HepG2 (cell line): Measurements from ENCODE around the gene ETFDH. TPM values are rescaled to one million over a fixed set of nuclear protein-coding genes. Genes with fewer than 3 reads are reported as not detected.
A peak's percentile ranks its signal among the peaks of the same experiment; 100 is the strongest.

Experiments
- ATAC-seq: fragments of 200-7000 bp; cut with Tn5 transposase; 3 replicates; pipeline ENCODE4 v1.9.1; 2020; ENCODE audit warnings: mild to moderate bottlenecking, moderate library complexity
- BruUV-seq: library from RNA; stranded (reverse); fragments of 400-500 nt; replicated peaks from 2 replicates; lab custom pipeline; 2021; lab: Mats Ljungman, UMichigan
- CTCF ChIA-PET: fragments of 300-600 bp; formaldehyde crosslinking; extraction: SDS; loops from one replicate; lab custom pipeline; 2021; ENCODE audit warnings: low total read pairs, inconsistent platforms, low intra/inter-chr PET ratio; lab: Yijun Ruan, JAX
- POLR2A ChIA-PET: fragments of 350-600 bp; sonication (Branson Sonifier 250); formaldehyde crosslinking; loops from one replicate; lab custom pipeline; 2020; ENCODE audit warnings: antibody characterized with exemption, inconsistent platforms; lab: Yijun Ruan, JAX
- DNase-seq: peaks from one replicate; pipeline ENCODE4 v3.0.0-alpha.2; 2015; ENCODE audit warnings: low spot score
- FAIRE-seq: peaks from 3 replicates; lab custom pipeline; 2011; peaks lifted over from hg19 to GRCh38; lab: Jason Lieb, UNC
- H2AFZ ChIP-seq: one replicate; pipeline ENCODE4 v1.6.1; 2011; ENCODE audit warnings: low read length, inconsistent platforms
- H3K27ac ChIP-seq: fragments of 300-600 bp; 3 replicates; pipeline ENCODE4 v1.8.0; 2011; ENCODE audit warnings: mixed run types, mild to moderate bottlenecking, mixed read lengths, low read length, inconsistent platforms; ENCODE audit not compliant: insufficient read depth; ENCODE audit errors: extremely low read length
- H3K27me3 ChIP-seq, 2 experiments: fragments of 200-600 bp in 1 of 2; 2 replicates in 1 of 2; 3 replicates in 1 of 2; pipeline versions ENCODE4 v1.6.0 to v1.8.0; 2011; ENCODE audit warnings: low read length in 2 of 2, mild to moderate bottlenecking in 2 of 2, moderate library complexity in 2 of 2, inconsistent platforms in 1 of 2; ENCODE audit not compliant: insufficient read depth in 2 of 2, control insufficient read depth in 1 of 2
- H3K36me3 ChIP-seq, 2 experiments: fragments of 200-600 bp in 1 of 2; replicated peaks in 1 of 2; 2 replicates in 1 of 2; 3 replicates in 1 of 2; pipeline versions ENCODE4 v1.5.1 to v1.8.0; 2011; ENCODE audit warnings: low read length in 2 of 2, inconsistent platforms in 1 of 2; ENCODE audit not compliant: insufficient read depth in 2 of 2, control insufficient read depth in 1 of 2
- H3K4me1 ChIP-seq: 2 replicates; pipeline ENCODE4 v1.5.1; 2012; ENCODE audit warnings: low read length, inconsistent platforms; ENCODE audit not compliant: insufficient read depth
- H3K4me2 ChIP-seq: 2 replicates; pipeline ENCODE4 v1.6.0; 2011; ENCODE audit warnings: low read depth, low read length, inconsistent platforms
- H3K4me3 ChIP-seq, 3 experiments: fragments of 200-600 bp in 1 of 3; sonication (generic), shearing (Covaris generic) in 1 of 3; replicated peaks in 1 of 3; 2 replicates each; pipeline ENCODE4 v1.5.1; 2011 to 2016; ENCODE audit warnings: low read length in 3 of 3, inconsistent platforms in 2 of 3, low read depth in 2 of 3, mild to moderate bottlenecking in 2 of 3, control low read depth in 1 of 3, mixed read lengths in 1 of 3; ENCODE audit not compliant: insufficient read depth in 1 of 3
- H3K79me2 ChIP-seq: one replicate; pipeline ENCODE4 v1.6.1; 2011; ENCODE audit warnings: low read length, inconsistent platforms; ENCODE audit not compliant: insufficient read depth
- H3K9ac ChIP-seq: 2 replicates; pipeline ENCODE4 v1.6.0; 2011; ENCODE audit warnings: mild to moderate bottlenecking, low read depth, low read length, inconsistent platforms; ENCODE audit not compliant: insufficient read depth
- H3K9me3 ChIP-seq: 2 replicates; pipeline ENCODE4 v1.5.1; 2012; ENCODE audit warnings: mild to moderate bottlenecking, low read length
- H4K20me1 ChIP-seq: 2 replicates; pipeline ENCODE4 v1.6.0; 2011; ENCODE audit warnings: inconsistent platforms, mild to moderate bottlenecking, low read length, moderate library complexity; ENCODE audit not compliant: insufficient read depth
- ATM ChIP-seq: fragments of 450-650 bp; IDR thresholded peaks from 2 replicates; pipeline ENCODE4 v1.7.1; 2017; ENCODE audit warnings: mild to moderate bottlenecking, borderline replicate concordance
- CHD2 ChIP-seq: IDR thresholded peaks from 2 replicates; pipeline ENCODE4 v1.6.1; 2011; ENCODE audit warnings: low read depth, low read length, improper control_type of control experiment
- PHB2 ChIP-seq: fragments of 450-650 bp; IDR thresholded peaks from 2 replicates; pipeline ENCODE4 v1.6.1; 2018; ENCODE audit not compliant: partially characterized antibody
- RBFOX2 ChIP-seq: fragments of 200-400 bp; formaldehyde crosslinking; IDR thresholded peaks from 2 replicates; pipeline ENCODE4 v1.6.1; 2017; ENCODE audit warnings: low read depth, mild to moderate bottlenecking, low read length
- SAFB2 ChIP-seq: sonication (generic); formaldehyde crosslinking; IDR thresholded peaks from 2 replicates; pipeline ENCODE4 v1.5.1; 2020; ENCODE audit warnings: missing genetic modification reagents, low read depth, mild to moderate bottlenecking, borderline replicate concordance
- SALL1 ChIP-seq: sonication (generic); formaldehyde crosslinking; IDR thresholded peaks from 2 replicates; pipeline ENCODE4 v1.8.0; 2022; ENCODE audit warnings: mild to moderate bottlenecking, missing genetic modification reagents
- TCF12 ChIP-seq, 2 experiments: fragments of 450-650 bp in 1 of 2; sonication (generic) in 1 of 2; formaldehyde crosslinking in 1 of 2; IDR thresholded peaks; 2 replicates each; pipeline versions ENCODE4 v1.6.1 to v1.8.0; 2017 to 2022; ENCODE audit warnings: antibody characterized with exemption in 1 of 2, mild to moderate bottlenecking in 1 of 2, missing genetic modification reagents in 1 of 2, moderate library complexity in 1 of 2
- TGIF2 ChIP-seq: IDR thresholded peaks from 2 replicates; pipeline ENCODE4 v1.6.1; 2016; ENCODE audit warnings: control low read depth, missing compliant biosample characterization
- ZNF660 ChIP-seq: sonication (generic); formaldehyde crosslinking; IDR thresholded peaks from 2 replicates; pipeline ENCODE4 v1.5.1; 2020; ENCODE audit warnings: mild to moderate bottlenecking, low read depth, missing genetic modification reagents, borderline replicate concordance
- WGBS: methylation state at CpG from one replicate; pipeline ENCODE4 v1.1.6; 2017; ENCODE audit warnings: low lambda C conversion rate; 5-methylcytosine and 5-hydroxymethylcytosine counted together
- in situ Hi-C: cut with HindIII; loops from 2 replicates; pipeline ENCODE4 v1.10.0; 2017; ENCODE audit warnings: low pct_unique_long_range_greater_than_20kb; ENCODE audit not compliant: extremely low pct_ligation_motif_present
- intact Hi-C: fragments of 100-400 bp; cut with micrococcal nuclease; formaldehyde crosslinking; loops from one replicate; pipeline ENCODE4 v1.10.0; 2022; ENCODE audit not compliant: unreplicated experiment
- polyA plus RNA-seq, 8 experiments: library from polyadenylated mRNA; depleted of rRNA in 3 of 8; stranded (reverse) in 7 of 8; unstranded in 1 of 8; fragments of >200 nt; fragmentation: Illumina TruSeq in 4 of 8; extraction: Trizol in 4 of 8; gene quantifications; 2 replicates each; pipeline versions ENCODE4 v1.2.1 to v1.2.3, GENCODE V29; 2011 to 2016; ENCODE audit warnings: low read depth in 4 of 8, missing spikeins in 1 of 8, mixed read lengths in 1 of 8; ENCODE audit not compliant: insufficient read depth in 1 of 8
- total RNA-seq, 5 experiments: library from RNA; depleted of rRNA; stranded (reverse); fragments of >200 nt; fragmentation: Illumina TruSeq; extraction: Trizol; gene quantifications; 2 replicates each; pipeline ENCODE4 v1.2.3, GENCODE V29; 2016; ENCODE audit warnings: low read depth in 1 of 5
- TF ChIP-seq, protein P1 (sequence below): sonication (generic); formaldehyde crosslinking; IDR thresholded peaks from 2 replicates; pipeline ENCODE4 v1.5.0; 2020; ENCODE audit warnings: missing genetic modification reagents
- TF ChIP-seq, protein P2 (sequence below): IDR thresholded peaks from 2 replicates; pipeline ENCODE4 v1.6.1; 2012; ENCODE audit warnings: inconsistent platforms
- TF ChIP-seq, protein P3 (sequence below), 2 experiments: sonication (generic) in 1 of 2; formaldehyde crosslinking in 1 of 2; IDR thresholded peaks; 2 replicates each; pipeline versions ENCODE4 v1.5.1 to v1.6.1; 2011 to 2020; ENCODE audit warnings: borderline replicate concordance in 1 of 2, low read depth in 1 of 2, low read length in 1 of 2, mild to moderate bottlenecking in 1 of 2, missing genetic modification reagents in 1 of 2, moderate library complexity in 1 of 2
- TF ChIP-seq, protein P4 (sequence below): sonication (generic); IDR thresholded peaks from 2 replicates; pipeline ENCODE4 v1.6.1; 2016; ENCODE audit warnings: low read depth, borderline replicate concordance

Gene ETFDH
- total and polyA plus RNA-seq, 2 of the 13 experiments (the other 11 are each of a cell fraction or from before 2014, with no cell fraction given) = 14.7 to 17.8 TPM

DNA sequence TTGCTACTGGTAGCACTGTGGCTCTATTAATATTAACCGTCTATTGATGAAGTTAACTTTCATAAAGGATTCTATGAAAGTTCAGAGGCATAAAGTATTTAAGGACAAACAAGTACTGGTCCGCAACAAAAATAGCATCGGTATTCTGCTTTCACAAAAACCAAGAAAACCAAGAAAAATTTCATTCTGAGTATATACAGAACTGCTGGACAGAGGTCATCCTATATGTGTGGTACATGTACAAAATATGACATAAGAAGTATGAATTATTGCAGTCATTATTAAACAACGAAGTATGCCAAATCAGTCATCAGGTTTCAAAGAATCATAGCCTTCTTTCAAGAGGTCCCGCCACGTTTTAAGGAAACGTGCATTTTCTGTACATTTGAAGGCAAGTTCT, 2.8 kb upstream of the ETFDH start:
- no TSS peak for BruUV-seq
- Histone ChIP-seq H2AFZ (no peak overlapping the region), H3K27ac (no peak overlapping the region), H3K36me3 (no peaks in the 10 kb centered on the region), H3K27me3 (no peaks in the 10 kb centered on the region), H3K4me1 (peaks cover 28% of the 10 kb centered on the region), H3K9ac (no peak overlapping the region), H4K20me1 (no peaks in the 10 kb centered on the region), H3K79me2 (peaks cover 26% of the 10 kb centered on the region), H3K4me2 (no peak overlapping the region), H3K9me3 (no peaks in the 10 kb centered on the region), H3K4me3 (no peak overlapping the region)
- intact Hi-C loops = loop anchor here (5.0 kb wide), 1 partner anchor 533 kb away; no protein-coding TSS in a partner anchor
- DNase-seq (no peak), ATAC-seq (no peak), FAIRE-seq (no peak)
- ChIA-PET POLR2A (no interaction called here), CTCF (no interaction called here)
- in situ Hi-C loops = no loop called here
- WGBS = 98% methylated on average over 7 of the region's 7 CpGs
- no peak for TF ChIP-seq ZNF660 (CRISPR knock-in tag)
- no peak for TF ChIP-seq ATM
- no peak for TF ChIP-seq SAFB2

DNA sequence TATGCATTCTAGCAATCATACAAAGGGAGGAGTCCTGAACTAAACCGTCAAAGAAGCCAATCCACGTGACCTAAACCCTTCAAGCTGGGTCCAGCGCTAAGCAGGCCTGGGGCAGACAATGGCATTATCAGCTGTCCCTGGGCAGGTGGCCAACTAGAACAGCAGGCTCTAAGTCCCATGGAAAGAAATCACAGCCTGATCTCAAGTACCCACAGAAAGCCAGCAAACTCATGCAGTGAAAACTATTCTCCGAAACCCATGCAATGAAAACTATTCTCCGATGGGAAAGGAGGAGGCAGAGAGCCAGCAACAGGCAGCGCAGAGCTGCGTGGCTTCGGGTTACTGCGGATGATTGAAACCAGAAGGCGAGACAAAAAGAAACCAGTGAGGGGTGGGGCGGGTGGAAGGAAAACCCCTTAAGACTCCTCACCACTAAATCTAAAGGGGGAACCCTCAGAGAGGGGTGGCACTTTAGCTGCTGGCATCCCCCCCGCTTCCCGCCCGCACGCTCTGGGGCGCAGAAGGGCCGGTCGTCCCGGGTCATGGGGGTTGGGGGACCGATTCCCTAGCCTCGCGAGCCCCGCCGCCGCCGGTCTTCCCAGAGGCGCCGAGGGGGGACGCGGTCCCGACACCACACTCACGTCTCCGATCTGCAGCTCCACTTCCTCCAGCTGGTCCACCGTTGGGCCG, 976 bp upstream of the ETFDH start:
- H4K20me1 ChIP-seq = no peaks in the 10 kb centered on the region
- no peaks in the 10 kb centered on the region for H3K9me3 ChIP-seq
- WGBS = 0% methylated on average over 9 of the region's 35 CpGs
- H3K4me2 ChIP-seq = peak overlapping the region; percentile 86
- ChIA-PET CTCF (no interaction called here), POLR2A (no interaction called here)
- DNase-seq = peak; percentile 59
- H3K79me2 ChIP-seq = peaks cover 26% of the 10 kb centered on the region
- peak; percentile 37 for ATAC-seq
- H3K4me3 ChIP-seq = peak overlapping the region; percentile 80 to 90 (median 83)
- no peak for FAIRE-seq
- intact Hi-C loops (loop anchor here (2.0 to 5.0 kb wide), 2 partner anchors 98 to 176 kb away; partner anchors contain the start of gene FNIP2), in situ Hi-C loops (no loop called here)
- peaks cover 28% of the 10 kb centered on the region for H3K4me1 ChIP-seq
- H3K27me3 ChIP-seq = no peaks in the 10 kb centered on the region
- H3K9ac ChIP-seq = peak overlapping the region; percentile 70
- BruUV-seq = no TSS peak
- H3K36me3 ChIP-seq = no peaks in the 10 kb centered on the region
- H2AFZ ChIP-seq = no peak overlapping the region
- peak overlapping the region; percentile 90 for H3K27ac ChIP-seq
- TF ChIP-seq, protein P1, sequence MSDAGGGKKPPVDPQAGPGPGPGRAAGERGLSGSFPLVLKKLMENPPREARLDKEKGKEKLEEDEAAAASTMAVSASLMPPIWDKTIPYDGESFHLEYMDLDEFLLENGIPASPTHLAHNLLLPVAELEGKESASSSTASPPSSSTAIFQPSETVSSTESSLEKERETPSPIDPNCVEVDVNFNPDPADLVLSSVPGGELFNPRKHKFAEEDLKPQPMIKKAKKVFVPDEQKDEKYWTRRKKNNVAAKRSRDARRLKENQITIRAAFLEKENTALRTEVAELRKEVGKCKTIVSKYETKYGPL = no peak
- TF ChIP-seq, protein P2, sequence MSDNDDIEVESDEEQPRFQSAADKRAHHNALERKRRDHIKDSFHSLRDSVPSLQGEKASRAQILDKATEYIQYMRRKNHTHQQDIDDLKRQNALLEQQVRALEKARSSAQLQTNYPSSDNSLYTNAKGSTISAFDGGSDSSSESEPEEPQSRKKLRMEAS = peak; percentile 64
- TF ChIP-seq SALL1 (CRISPR knock-in tag) (no peak), RBFOX2 (no peak), CHD2 (peak; percentile 52; the same call in 1 of the 2 replicates), TCF12 (IDR thresholded peaks at IDR 0.05) (no peak), TCF12 (CRISPR knock-in tag; IDR thresholded peaks at IDR 0.05) (no peak), PHB2 (no peak), TGIF2 (0 out of 2 replicates have a peak, but pooled peaks have one; percentile 43)
- TF ChIP-seq, protein P3, sequence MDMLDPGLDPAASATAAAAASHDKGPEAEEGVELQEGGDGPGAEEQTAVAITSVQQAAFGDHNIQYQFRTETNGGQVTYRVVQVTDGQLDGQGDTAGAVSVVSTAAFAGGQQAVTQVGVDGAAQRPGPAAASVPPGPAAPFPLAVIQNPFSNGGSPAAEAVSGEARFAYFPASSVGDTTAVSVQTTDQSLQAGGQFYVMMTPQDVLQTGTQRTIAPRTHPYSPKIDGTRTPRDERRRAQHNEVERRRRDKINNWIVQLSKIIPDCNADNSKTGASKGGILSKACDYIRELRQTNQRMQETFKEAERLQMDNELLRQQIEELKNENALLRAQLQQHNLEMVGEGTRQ (IDR thresholded peaks at IDR 0.05; ENCODE audit: low read depth, low read length) = no peak
- TF ChIP-seq, protein P3 (CRISPR knock-in tag; IDR thresholded peaks at IDR 0.05; ENCODE audit: borderline replicate concordance) = peak; percentile 48; the same call in 1 of the 2 replicates
- TF ChIP-seq, protein P4, sequence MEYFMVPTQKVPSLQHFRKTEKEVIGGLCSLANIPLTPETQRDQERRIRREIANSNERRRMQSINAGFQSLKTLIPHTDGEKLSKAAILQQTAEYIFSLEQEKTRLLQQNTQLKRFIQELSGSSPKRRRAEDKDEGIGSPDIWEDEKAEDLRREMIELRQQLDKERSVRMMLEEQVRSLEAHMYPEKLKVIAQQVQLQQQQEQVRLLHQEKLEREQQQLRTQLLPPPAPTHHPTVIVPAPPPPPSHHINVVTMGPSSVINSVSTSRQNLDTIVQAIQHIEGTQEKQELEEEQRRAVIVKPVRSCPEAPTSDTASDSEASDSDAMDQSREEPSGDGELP = peak; percentile 85
